HCT116 (cell line): Measurements from ENCODE around the gene PFKP.

Experiments
- CBX3 ChIP-seq: IDR thresholded peaks from 2 replicates; pipeline ENCODE4 v1.6.1; 2012; ENCODE audit warnings: low read depth
- CEBPB ChIP-seq: IDR thresholded peaks from 2 replicates; pipeline ENCODE4 v1.6.1; 2012; ENCODE audit warnings: low read depth
- EGR1 ChIP-seq: IDR thresholded peaks from 2 replicates; pipeline ENCODE4 v1.6.1; 2012; ENCODE audit warnings: low read depth
- EZH2 ChIP-seq: fragments of 200-600 bp; sonication (generic); IDR thresholded peaks from 2 replicates; pipeline ENCODE4 v1.6.1; 2017; ENCODE audit warnings: antibody characterized with exemption, mixed run types
- EZH2phosphoT487 ChIP-seq: fragments of 200-600 bp; IDR thresholded peaks from 2 replicates; pipeline ENCODE4 v1.6.1; 2018; ENCODE audit warnings: antibody characterized with exemption, borderline replicate concordance
- FOSL1 ChIP-seq: IDR thresholded peaks from 2 replicates; pipeline ENCODE4 v1.6.1; 2012; ENCODE audit warnings: low read depth
- POLR2A ChIP-seq: IDR thresholded peaks from 2 replicates; pipeline ENCODE4 v1.7.0; 2011; ENCODE audit warnings: borderline replicate concordance; ENCODE audit not compliant: insufficient read depth, insufficient read length; ENCODE audit errors: extremely low read depth
- POLR2AphosphoS5 ChIP-seq: IDR thresholded peaks from 2 replicates; pipeline ENCODE4 v1.6.1; 2011; ENCODE audit warnings: mild to moderate bottlenecking, low read depth, low read length, moderate library complexity
- RAD21 ChIP-seq: IDR thresholded peaks from 2 replicates; pipeline ENCODE4 v1.6.1; 2012; ENCODE audit warnings: low read depth, mild to moderate bottlenecking
- SP1 ChIP-seq: IDR thresholded peaks from 2 replicates; pipeline ENCODE4 v1.6.1; 2012; ENCODE audit warnings: low read depth
- TF ChIP-seq, protein P1 (sequence below), 3 experiments: fragments of 200-600 bp in 1 of 3; sonication (generic) in 1 of 3; IDR thresholded peaks in 2 of 3; conservative IDR thresholded peaks in 1 of 3; 2 replicates each; pipeline ENCODE4 v1.5.1; 2012 to 2017; ENCODE audit warnings: low read depth in 2 of 3, low read length in 2 of 3, antibody characterized with exemption in 1 of 3, borderline replicate concordance in 1 of 3, control low read depth in 1 of 3, mild to moderate bottlenecking in 1 of 3, mixed read lengths in 1 of 3, mixed run types in 1 of 3, moderate library complexity in 1 of 3; ENCODE audit not compliant: insufficient read depth in 1 of 3
- TF ChIP-seq, protein P2 (sequence below): IDR thresholded peaks from 2 replicates; pipeline ENCODE4 v1.6.1; 2012

DNA sequence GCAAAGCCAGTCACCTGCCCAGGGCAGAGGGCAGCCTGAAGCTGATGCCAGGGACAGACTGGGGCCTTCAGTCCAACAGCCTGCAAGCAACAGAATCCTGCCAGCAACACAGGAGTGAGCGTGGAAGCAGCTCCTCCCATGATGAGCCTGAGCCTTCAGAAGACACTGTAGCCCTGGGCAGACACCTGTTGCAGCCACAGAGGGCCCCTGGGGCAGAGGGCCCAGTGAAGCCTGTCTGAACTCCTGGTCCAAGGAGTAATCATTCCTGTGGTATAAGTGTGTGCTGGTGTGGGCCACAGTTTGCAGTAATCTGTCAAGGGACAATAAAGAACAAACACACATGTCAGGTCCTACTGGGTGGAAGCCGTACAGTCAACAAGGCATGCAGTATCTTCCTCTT lies 2.9 kb upstream of the PFKP start:
- no peak for TF ChIP-seq POLR2A
- TF ChIP-seq, protein P1, sequence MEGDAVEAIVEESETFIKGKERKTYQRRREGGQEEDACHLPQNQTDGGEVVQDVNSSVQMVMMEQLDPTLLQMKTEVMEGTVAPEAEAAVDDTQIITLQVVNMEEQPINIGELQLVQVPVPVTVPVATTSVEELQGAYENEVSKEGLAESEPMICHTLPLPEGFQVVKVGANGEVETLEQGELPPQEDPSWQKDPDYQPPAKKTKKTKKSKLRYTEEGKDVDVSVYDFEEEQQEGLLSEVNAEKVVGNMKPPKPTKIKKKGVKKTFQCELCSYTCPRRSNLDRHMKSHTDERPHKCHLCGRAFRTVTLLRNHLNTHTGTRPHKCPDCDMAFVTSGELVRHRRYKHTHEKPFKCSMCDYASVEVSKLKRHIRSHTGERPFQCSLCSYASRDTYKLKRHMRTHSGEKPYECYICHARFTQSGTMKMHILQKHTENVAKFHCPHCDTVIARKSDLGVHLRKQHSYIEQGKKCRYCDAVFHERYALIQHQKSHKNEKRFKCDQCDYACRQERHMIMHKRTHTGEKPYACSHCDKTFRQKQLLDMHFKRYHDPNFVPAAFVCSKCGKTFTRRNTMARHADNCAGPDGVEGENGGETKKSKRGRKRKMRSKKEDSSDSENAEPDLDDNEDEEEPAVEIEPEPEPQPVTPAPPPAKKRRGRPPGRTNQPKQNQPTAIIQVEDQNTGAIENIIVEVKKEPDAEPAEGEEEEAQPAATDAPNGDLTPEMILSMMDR (IDR thresholded peaks at IDR 0.05 in 2 of 3, conservative IDR thresholded peaks at IDR 0.05 in 1 of 3; ENCODE audit: borderline replicate concordance in 1 of 3, insufficient read depth in 1 of 3, low read depth in 2 of 3, low read length in 2 of 3): no peak
- no peak for TF ChIP-seq FOSL1
- TF ChIP-seq SP1: no peak
- no peak for TF ChIP-seq EZH2phosphoT487
- no peak for TF ChIP-seq EGR1
- TF ChIP-seq EZH2: no peak
- no peak for TF ChIP-seq RAD21
- no peak for TF ChIP-seq CBX3
- no peak for TF ChIP-seq POLR2AphosphoS5
- TF ChIP-seq, protein P2, sequence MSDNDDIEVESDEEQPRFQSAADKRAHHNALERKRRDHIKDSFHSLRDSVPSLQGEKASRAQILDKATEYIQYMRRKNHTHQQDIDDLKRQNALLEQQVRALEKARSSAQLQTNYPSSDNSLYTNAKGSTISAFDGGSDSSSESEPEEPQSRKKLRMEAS: no peak
- TF ChIP-seq CEBPB: no peak
